SU-DHL-6 (cell line): ENCODE results near the gene JMJD4.

Experiments used
- H2AFZ ChIP-seq: fragments of 200-600 bp; sonication (generic); 2 replicates; pipeline ENCODE4 v1.6.1; 2014; ENCODE audit warnings: low read depth, mild to moderate bottlenecking, moderate library complexity, mixed read lengths, antibody characterized with exemption, low read length; ENCODE audit not compliant: severe bottlenecking
- H3F3A ChIP-seq: fragments of 200-600 bp; shearing (Covaris generic); 2 replicates; pipeline ENCODE4 v1.6.0; 2016; ENCODE audit warnings: antibody characterized with exemption, mild to moderate bottlenecking; ENCODE audit not compliant: insufficient read depth
- H3K27ac ChIP-seq: fragments of 200-600 bp; sonication (generic); 2 replicates; pipeline ENCODE4 v1.5.1; 2016; ENCODE audit warnings: low read depth, mild to moderate bottlenecking, low read length, moderate library complexity, mixed read lengths
- H3K27me3 ChIP-seq: fragments of 200-600 bp; sonication (generic), shearing (Covaris generic); 2 replicates; pipeline ENCODE4 v1.6.0; 2014; ENCODE audit warnings: mild to moderate bottlenecking, low read length
- H3K36me3 ChIP-seq: fragments of 200-600 bp; sonication (generic); 2 replicates; pipeline ENCODE4 v1.6.1; 2014; ENCODE audit warnings: mild to moderate bottlenecking, low read length, mixed read lengths
- H3K4me2 ChIP-seq: fragments of 300-600, 200-600 bp; shearing (Covaris generic), sonication (generic); 2 replicates; pipeline ENCODE4 v1.6.0; 2014; ENCODE audit warnings: low read length, low read depth, mild to moderate bottlenecking; ENCODE audit not compliant: poor library complexity, severe bottlenecking
- H3K4me3 ChIP-seq: fragments of 200-600 bp; sonication (generic); 2 replicates; pipeline ENCODE4 v1.5.1; 2014; ENCODE audit warnings: antibody characterized with exemption, low read length, mild to moderate bottlenecking, mixed read lengths; ENCODE audit not compliant: insufficient read depth, poor library complexity, severe bottlenecking
- H3K79me2 ChIP-seq: fragments of 200-600 bp; sonication (generic); 2 replicates; pipeline ENCODE4 v1.6.1; 2014; ENCODE audit warnings: mild to moderate bottlenecking, low read length, moderate library complexity; ENCODE audit not compliant: insufficient read depth
- H3K9ac ChIP-seq: fragments of 200-600 bp; sonication (generic); 2 replicates; pipeline ENCODE4 v1.7.0; 2014; ENCODE audit warnings: mild to moderate bottlenecking, low read length
- H3K9me2 ChIP-seq: fragments of 200-600 bp; sonication (generic); replicated peaks from 2 replicates; pipeline ENCODE4 v1.6.1; 2014; ENCODE audit warnings: low read length; ENCODE audit not compliant: insufficient read depth
- H3K9me3 ChIP-seq: fragments of 200-600 bp; sonication (generic); 2 replicates; pipeline ENCODE4 v1.6.1; 2014; ENCODE audit warnings: low read length, mixed read lengths; ENCODE audit not compliant: insufficient read depth
- H4K20me1 ChIP-seq: fragments of 200-600 bp; sonication (generic); 2 replicates; pipeline ENCODE4 v1.6.1; 2014; ENCODE audit warnings: low read depth, mild to moderate bottlenecking, antibody characterized with exemption, low read length, moderate library complexity, mixed read lengths
- CTCF ChIP-seq: fragments of 200-600 bp; sonication (generic); IDR thresholded peaks from one replicate; pipeline ENCODE4 v1.5.1; 2017; ENCODE audit warnings: antibody characterized with exemption, mild to moderate bottlenecking, low read length, moderate library complexity; ENCODE audit not compliant: insufficient read depth, poor library complexity, severe bottlenecking
- EZH2phosphoT487 ChIP-seq: fragments of 200-600 bp; sonication (generic), shearing (Covaris generic); conservative IDR thresholded peaks from 2 replicates; pipeline ENCODE4 v1.6.1; 2018; ENCODE audit warnings: mild to moderate bottlenecking, antibody characterized with exemption, low read length, moderate library complexity, mixed read lengths

The JMJD4 gene

GRCh38 chr1:227745568-227746265 lies 10.6 kb upstream of the JMJD4 start:
- Histone ChIP-seq H3K9me2 (no peaks in the 10 kb centered on the region), H3K27me3 (no peaks in the 10 kb centered on the region), H3K27ac (no peak overlapping the region), H3F3A (no peaks in the 10 kb centered on the region), H2AFZ (no peak overlapping the region), H3K79me2 (peaks cover 21% of the 10 kb centered on the region), H3K4me3 (no peak overlapping the region), H3K9me3 (no peaks in the 10 kb centered on the region), H4K20me1 (no peaks in the 10 kb centered on the region), H3K36me3 (no peaks in the 10 kb centered on the region), H3K4me2 (no peak overlapping the region), H3K9ac (no peak overlapping the region)
- no peak for TF ChIP-seq EZH2phosphoT487

GRCh38 chr1:227744668-227745067 lies 9.6 kb upstream of the JMJD4 start:
- H3K9me3 ChIP-seq, result no peaks in the 10 kb centered on the region
- H3K36me3 ChIP-seq, result no peaks in the 10 kb centered on the region
- peaks cover 28% of the 10 kb centered on the region for H3K79me2 ChIP-seq
- no peaks in the 10 kb centered on the region for H3K27me3 ChIP-seq
- no peaks in the 10 kb centered on the region for H3K9me2 ChIP-seq
- H3K4me3 ChIP-seq, result no peak overlapping the region
- no peaks in the 10 kb centered on the region for H3F3A ChIP-seq
- H3K9ac ChIP-seq, result no peak overlapping the region
- H3K27ac ChIP-seq, result no peak overlapping the region
- H4K20me1 ChIP-seq, result peaks cover 3% of the 10 kb centered on the region; the same call in 1 of the 2 replicates
- no peak overlapping the region for H2AFZ ChIP-seq
- no peak overlapping the region for H3K4me2 ChIP-seq
- no peak for TF ChIP-seq CTCF
- no peak for TF ChIP-seq EZH2phosphoT487

GRCh38 chr1:227742738-227743715 lies 7.9 kb upstream of the JMJD4 start:
- Histone ChIP-seq H3K79me2 (peaks cover 42% of the 10 kb centered on the region), H3K9ac (no peak overlapping the region), H3K27ac (no peak overlapping the region)

More at GRCh38 chr1:227742738-227743715, 7.9 kb upstream of the JMJD4 start:
- TF ChIP-seq EZH2phosphoT487 (no peak), CTCF (no peak)
- H3K4me3 ChIP-seq, result no peak overlapping the region
- no peaks in the 10 kb centered on the region for H3K27me3 ChIP-seq
- H3K9me3 ChIP-seq, result no peaks in the 10 kb centered on the region
- no peaks in the 10 kb centered on the region for H3K36me3 ChIP-seq
- no peak overlapping the region for H3K4me2 ChIP-seq
- no peaks in the 10 kb centered on the region for H3K9me2 ChIP-seq
- no peak overlapping the region for H2AFZ ChIP-seq
- no peaks in the 10 kb centered on the region for H3F3A ChIP-seq
- H4K20me1 ChIP-seq, result peaks cover 3% of the 10 kb centered on the region; the same call in 1 of the 2 replicates
